ENCODE measurements around the gene PLPP7.
"Not testable (repeated sequence)": the region's sequence is repeated elsewhere in the genome, so short reads cannot be mapped to it uniquely, and the experiment has no call there.

Gene PLPP7

GRCh38 chr9:131266266-131267229, 23.0 kb upstream of the PLPP7 start:
- DNase-seq (ENCODE audit: low read depth in 3 of 3), result peak in 1 of 3 experiments; percentile 61

- DNase-seq (ENCODE audit: low read depth in 3 of 3), result peak in 1 of 3 experiments; percentile 57
These were observed 19.1 kb upstream of the PLPP7 start for GRCh38 chr9:131270171-131271015.

- DNase-seq (ENCODE audit: low read depth in 3 of 3), result not testable (repeated sequence)
These were observed 18.6 kb upstream of the PLPP7 start for GRCh38 chr9:131271016-131271273.

GRCh38 chr9:131271506-131271931, 18.0 kb upstream of the PLPP7 start:
- DNase-seq (ENCODE audit: low read depth in 3 of 3), result no peak

- no peak for DNase-seq (ENCODE audit: low read depth in 3 of 3)
These were observed 17.3 kb upstream of the PLPP7 start for GRCh38 chr9:131272212-131272611.

DNA sequence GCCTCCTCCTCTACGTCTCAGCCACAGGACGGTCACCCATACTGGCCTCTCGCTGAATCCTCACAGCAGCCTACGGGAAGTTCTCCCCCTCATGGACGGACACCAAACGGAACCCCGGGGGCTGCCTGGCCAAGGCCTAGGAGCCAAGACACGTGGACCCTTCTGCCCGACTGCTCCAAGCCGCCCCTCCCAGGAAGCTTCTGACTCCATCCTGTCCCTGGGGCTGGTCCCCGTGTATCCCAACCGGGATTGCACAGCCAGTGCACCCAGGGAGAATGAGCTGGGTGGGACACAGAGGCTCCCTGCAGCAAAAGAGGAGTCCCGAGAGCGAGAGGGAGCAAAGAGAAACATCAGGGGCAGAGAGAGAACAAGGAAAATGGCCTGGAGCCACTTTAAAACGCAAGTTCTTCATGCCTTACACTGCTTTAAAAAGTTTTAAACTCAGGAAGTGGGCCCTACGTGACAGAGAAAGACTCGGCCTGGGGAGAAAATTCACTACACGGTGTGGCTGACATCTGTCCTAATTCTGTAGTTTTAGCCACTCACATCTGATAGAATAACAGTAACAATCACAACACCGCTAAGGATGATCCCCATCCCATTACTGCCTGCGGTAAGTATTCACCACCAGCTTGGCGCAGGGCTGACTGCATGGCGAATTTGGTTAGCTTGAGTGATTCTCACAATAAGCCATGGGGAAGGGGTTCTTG, 16.2 kb upstream of the PLPP7 start:
- DNase-seq (ENCODE audit: low read depth in 3 of 3), result no peak

DNA sequence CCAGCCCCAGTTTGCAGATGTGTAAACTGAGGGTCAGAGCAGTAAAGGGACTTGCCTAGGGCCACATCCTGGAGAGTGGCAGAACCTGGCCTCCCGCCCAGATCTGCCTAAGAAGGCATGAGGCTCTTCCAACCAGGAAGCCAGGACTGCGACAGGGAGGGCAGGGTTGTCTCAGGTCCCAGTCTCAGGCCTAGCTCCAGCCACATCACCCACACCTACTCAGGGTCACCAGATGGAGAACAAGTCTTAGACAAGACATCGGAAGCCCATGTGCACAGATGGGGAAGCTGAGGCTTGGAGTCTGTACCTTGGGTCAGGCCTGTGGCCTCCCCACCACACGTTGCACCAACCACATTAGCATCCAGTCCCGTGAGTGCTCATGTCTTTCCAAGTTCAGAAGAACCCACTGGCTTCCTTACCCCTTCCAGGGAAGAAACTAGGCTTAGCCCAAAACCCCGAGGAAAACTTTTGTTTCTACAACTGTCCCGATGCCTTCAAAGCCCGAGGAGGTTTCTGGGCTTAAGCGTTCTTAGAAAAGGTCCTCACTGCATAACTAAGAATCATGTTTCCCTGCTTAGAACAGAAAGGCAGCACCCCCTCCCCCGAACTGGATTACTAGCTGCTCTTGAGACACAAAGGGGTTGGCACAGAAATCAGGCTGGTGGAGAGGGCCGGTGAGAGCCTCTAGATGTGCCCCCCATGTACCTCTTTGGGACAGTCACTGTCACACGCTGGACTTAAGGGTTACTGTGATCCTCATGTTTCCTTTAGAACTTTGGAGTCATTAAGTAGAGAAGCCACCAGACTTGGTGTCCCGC, 15.5 kb upstream of the PLPP7 start:
- no peak for DNase-seq (ENCODE audit: low read depth in 3 of 3)

DNA sequence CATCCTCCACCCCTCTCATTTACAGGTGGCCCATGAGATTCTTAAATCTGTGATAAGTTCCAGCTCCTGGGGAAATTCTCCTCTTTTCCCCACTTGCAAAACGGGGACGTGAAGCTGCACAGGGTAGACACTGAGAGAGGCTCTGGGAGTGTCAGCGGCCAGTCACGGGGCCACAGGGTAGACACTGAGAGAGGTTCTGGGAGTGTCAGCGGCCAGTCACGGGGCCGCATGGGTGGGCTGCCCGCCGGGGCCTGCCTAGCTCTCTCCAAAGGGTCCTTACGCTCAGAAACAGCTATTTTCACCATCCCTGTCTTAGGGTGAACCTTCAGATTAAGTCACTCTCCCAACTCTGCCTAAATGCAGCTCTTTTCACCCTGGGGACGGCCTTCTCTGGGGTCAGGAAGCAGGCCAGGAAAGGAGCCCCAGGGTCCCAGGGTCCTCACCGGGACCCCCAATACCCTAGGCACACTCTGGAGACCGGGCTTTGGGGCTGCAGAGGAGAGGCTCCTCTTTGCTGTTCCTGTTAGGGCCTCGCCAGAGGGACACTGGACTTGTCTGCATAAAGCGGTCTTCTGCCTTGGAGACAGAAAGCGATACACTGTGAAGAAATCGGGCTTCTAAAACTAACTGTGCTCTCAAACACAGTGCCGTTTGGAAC, 14.7 kb upstream of the PLPP7 start:
- DNase-seq (ENCODE audit: low read depth in 3 of 3), result no peak

GRCh38 chr9:131275332-131276093, 14.0 kb upstream of the PLPP7 start:
- DNase-seq (ENCODE audit: low read depth in 3 of 3), result no peak

DNA sequence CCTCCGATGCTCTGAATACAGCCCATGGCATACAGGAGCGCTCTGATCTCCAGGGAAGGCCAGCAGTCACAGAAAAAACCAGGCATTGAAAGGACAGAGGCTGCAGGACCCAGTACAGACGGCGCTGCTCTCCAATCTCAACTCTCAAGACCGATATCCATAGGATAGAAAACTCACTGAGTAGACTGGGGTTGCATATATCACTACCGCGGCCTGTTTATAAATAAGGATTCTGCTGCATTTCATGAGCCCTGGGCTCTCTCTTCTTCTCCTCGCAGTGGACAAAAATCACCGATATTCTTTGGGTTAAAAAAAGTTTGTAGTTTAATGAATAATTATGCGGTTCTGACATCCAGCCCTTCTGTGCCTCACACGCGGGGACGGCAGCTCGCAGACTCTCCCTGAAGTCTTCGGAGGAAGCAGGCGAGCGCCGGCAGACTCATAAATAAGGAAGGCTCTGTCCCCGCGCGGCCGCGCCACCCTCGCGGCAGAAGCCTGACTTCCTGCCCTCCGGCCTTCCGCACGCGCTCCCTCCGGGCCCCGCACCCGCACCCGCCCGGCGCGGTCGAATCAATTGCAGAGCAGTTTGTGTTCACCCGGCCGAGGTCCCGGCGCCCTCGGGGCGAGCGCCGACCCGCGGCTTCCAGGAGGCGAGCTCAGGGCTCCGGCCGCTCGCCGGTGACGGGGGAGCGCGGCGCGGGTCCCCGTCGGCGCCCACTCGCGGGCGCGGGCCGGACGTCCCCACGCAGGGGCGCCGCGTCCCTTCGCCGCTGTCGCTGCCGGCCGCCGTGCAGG, 13.2 kb upstream of the PLPP7 start, which contains the start of gene FAM78A:
FAM78A (minus strand) TSS at position 417 of the 795 bp plus-strand sequence; CDS start at position 86, 331 bp downstream.
- peak in 1 of 3 experiments; percentile 59 for DNase-seq (ENCODE audit: low read depth in 3 of 3)

DNA sequence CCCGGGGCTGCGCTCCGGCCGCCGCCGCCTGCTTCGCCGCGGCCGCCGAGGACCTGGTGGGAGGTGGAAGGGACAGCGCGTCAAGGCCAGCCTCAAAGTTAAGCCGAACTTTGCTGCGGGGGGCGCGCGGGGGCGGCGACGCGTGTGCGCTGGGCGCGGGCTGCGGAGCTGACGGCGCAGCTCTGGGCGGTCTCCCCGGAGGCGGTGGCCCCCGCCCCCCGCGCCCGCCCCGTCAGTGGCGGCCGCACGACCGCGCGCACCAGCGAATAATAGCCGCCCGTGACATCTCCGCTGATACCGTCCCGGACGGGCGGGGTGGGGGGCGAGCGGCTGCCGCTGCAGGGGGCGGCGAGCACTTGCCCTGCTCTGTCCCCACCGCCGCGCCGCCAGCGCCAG, 12.6 kb upstream of the PLPP7 start:
- no peak for DNase-seq (ENCODE audit: low read depth in 3 of 3)

GRCh38 chr9:131277287-131277909, 12.1 kb upstream of the PLPP7 start:
- DNase-seq (ENCODE audit: low read depth in 3 of 3), result no peak

- DNase-seq (ENCODE audit: low read depth in 3 of 3), result peak in 2 of 3 experiments; percentile 53 to 77
These were observed 11.4 kb upstream of the PLPP7 start for GRCh38 chr9:131277910-131278701.

- no peak for DNase-seq (ENCODE audit: low read depth in 3 of 3)
These were observed 10.8 kb upstream of the PLPP7 start for GRCh38 chr9:131278702-131279111.

DNA sequence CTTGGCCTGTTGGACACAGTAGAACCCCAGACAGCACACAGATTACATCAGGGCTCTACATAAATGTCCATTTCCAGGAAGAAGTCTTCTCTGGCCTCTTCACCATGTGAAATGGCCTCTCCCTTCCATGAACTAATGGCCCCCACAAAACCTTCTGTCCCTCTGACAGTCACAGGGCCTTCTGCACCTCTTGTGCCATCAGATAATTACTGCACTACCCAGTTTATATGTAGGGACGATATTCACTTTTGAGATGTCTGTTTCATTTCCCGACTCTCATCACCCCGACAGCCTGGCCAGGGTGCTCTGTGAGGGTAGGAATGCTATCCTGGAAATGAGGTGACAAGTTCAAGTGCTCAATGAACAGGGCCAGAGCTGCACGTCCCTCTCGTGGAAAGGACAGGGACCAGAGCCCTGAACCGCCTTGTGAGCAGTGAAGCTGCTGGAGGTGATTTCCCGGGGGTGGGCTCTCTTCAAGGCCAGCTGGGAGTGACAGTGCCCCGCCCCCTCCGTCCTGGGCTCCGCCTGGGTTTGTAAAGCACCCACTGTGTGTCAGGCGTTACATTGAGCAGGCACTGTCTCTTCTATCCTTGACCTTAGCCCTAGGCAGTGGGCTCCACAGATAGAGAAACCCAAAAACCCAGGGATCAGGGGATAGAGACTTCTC, 10.2 kb upstream of the PLPP7 start:
- no peak for DNase-seq (ENCODE audit: low read depth in 3 of 3)

- DNase-seq (ENCODE audit: low read depth in 3 of 3), result no peak
These were observed 9.5 kb upstream of the PLPP7 start for GRCh38 chr9:131279863-131280570.
